ENCODE results near the gene PAGR1. TPM values are rescaled to one million over a fixed set of nuclear protein-coding genes. Genes with fewer than 3 reads are reported as not detected.

The PAGR1 gene
- total and polyA plus RNA-seq, 2 of the 13 experiments (the other 11 are each of a cell fraction or from before 2014, with no cell fraction given), result 9.8 to 66.4 TPM

DNA sequence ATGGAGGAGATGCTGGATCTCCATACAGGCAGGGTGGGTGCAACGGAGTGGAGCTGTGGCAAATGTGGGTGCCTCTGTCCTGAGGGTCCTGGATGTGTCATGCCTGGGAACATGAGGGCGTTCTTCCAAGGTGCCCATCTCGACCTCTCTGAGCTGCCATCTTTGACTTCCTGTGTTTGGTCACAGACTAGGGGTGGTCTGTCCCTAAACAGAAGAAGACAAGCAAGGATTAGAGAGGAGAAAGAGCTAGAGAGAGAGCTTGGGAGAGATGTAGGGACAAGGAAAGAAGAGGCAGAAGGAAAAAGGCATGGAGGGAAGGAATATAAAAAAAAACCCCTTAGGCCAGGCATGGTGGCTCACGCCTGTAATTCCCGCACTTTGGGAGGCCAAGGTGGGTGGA, 41.2 kb upstream of the PAGR1 start (continued):
- TF ChIP-seq, protein P1, sequence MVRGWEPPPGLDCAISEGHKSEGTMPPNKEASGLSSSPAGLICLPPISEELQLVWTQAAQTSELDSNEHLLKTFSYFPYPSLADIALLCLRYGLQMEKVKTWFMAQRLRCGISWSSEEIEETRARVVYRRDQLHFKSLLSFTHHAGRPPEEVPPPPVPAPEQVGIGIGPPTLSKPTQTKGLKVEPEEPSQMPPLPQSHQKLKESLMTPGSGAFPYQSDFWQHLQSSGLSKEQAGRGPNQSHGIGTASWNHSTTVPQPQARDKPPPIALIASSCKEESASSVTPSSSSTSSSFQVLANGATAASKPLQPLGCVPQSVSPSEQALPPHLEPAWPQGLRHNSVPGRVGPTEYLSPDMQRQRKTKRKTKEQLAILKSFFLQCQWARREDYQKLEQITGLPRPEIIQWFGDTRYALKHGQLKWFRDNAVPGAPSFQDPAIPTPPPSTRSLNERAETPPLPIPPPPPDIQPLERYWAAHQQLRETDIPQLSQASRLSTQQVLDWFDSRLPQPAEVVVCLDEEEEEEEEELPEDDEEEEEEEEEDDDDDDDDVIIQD (CRISPR knock-in tag; IDR thresholded peaks at IDR 0.05; ENCODE audit: low read depth), result no peak
- no peak for TF ChIP-seq KLF13 (CRISPR knock-in tag; IDR thresholded peaks at IDR 0.05)

DNA sequence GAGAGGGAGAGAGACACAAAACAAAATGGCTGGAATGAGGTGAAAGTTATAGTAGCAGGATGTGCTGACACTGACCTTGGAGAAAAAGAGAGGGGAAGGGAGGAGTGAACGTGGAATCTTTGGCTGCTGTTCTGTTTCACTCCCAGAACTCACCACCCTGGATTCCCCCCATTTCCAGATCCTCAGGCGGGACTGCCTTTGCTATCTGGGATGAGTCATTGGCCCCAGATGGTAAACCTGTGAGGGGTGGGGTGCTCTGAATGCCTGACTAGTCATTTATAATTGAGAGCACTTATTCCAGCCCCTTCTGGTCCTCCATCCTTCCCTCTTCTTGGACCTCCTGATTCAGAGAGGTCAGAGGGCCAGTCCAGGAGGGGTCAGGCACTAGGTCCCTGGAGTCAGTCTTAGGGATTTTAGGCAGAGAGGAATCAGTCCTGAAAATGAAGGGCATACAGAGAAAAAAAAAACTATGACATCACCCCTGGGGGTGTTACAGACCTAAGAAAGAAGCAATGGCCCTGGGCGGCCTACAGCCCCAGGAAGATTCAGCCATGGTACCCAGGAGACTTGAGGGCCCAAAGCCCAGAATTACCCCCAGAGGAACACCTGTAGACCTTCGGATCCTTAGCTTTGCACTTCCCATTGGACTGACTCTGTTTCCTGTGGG, 40.1 kb upstream of the PAGR1 start:
- no peak for ATAC-seq
- Histone ChIP-seq H3K4me3 (replicated peaks in 1 of 3; ENCODE audit: insufficient read depth in 1 of 3, low read depth in 2 of 3, low read length in 3 of 3) (no peak overlapping the region), H2AFZ (ENCODE audit: low read length) (no peak overlapping the region), H3K9ac (ENCODE audit: insufficient read depth, low read depth, low read length) (no peak overlapping the region), H3K27me3 (ENCODE audit: control insufficient read depth in 1 of 2, insufficient read depth in 2 of 2, low read length in 2 of 2) (peaks cover under 1 to 23% of the 10 kb centered on the region in 2 experiments), H3K9me3 (ENCODE audit: low read length) (no peaks in the 10 kb centered on the region), H3K36me3 (replicated peaks in 1 of 2; ENCODE audit: control insufficient read depth in 1 of 2, insufficient read depth in 2 of 2, low read length in 2 of 2) (no peaks in the 10 kb centered on the region), H4K20me1 (ENCODE audit: insufficient read depth, low read length) (no peaks in the 10 kb centered on the region), H3K27ac (ENCODE audit: extremely low read length, insufficient read depth, low read length) (no peak overlapping the region), H3K4me1 (ENCODE audit: insufficient read depth, low read length) (peaks cover 66% of the 10 kb centered on the region), H3K79me2 (ENCODE audit: insufficient read depth, low read length) (no peaks in the 10 kb centered on the region), H3K4me2 (ENCODE audit: low read depth, low read length) (no peak overlapping the region)
- no peak for FAIRE-seq
- intact Hi-C loops (cut with micrococcal nuclease; ENCODE audit: unreplicated experiment), result no loop called here
- CTCF ChIA-PET (ENCODE audit: low intra/inter-chr PET ratio, low total read pairs), result no interaction called here
- 28% methylated on average over 4 of the region's 4 CpGs for WGBS (ENCODE audit: low lambda C conversion rate)
- BruUV-seq (replicated peaks), result no TSS peak
- POLR2A ChIA-PET, result no interaction called here
- in situ Hi-C loops (cut with HindIII; ENCODE audit: extremely low pct_ligation_motif_present, low pct_unique_long_range_greater_than_20kb), result no loop called here
- TF ChIP-seq TP53 (CRISPR knock-in tag; conservative IDR thresholded peaks at IDR 0.05), result no peak
- TF ChIP-seq, protein P2, sequence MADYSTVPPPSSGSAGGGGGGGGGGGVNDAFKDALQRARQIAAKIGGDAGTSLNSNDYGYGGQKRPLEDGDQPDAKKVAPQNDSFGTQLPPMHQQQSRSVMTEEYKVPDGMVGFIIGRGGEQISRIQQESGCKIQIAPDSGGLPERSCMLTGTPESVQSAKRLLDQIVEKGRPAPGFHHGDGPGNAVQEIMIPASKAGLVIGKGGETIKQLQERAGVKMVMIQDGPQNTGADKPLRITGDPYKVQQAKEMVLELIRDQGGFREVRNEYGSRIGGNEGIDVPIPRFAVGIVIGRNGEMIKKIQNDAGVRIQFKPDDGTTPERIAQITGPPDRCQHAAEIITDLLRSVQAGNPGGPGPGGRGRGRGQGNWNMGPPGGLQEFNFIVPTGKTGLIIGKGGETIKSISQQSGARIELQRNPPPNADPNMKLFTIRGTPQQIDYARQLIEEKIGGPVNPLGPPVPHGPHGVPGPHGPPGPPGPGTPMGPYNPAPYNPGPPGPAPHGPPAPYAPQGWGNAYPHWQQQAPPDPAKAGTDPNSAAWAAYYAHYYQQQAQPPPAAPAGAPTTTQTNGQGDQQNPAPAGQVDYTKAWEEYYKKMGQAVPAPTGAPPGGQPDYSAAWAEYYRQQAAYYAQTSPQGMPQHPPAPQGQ (CRISPR knock-in tag; IDR thresholded peaks at IDR 0.05; ENCODE audit: borderline replicate concordance), result no peak
- TF ChIP-seq KLF11 (CRISPR knock-in tag; IDR thresholded peaks at IDR 0.05), result no peak
- TF ChIP-seq NFE2L2 (IDR thresholded peaks at IDR 0.05; ENCODE audit: low read length), result no peak
- TF ChIP-seq ATF7 (IDR thresholded peaks at IDR 0.05), result peak; percentile 68
- no peak for TF ChIP-seq ATF7 (CRISPR knock-in tag; IDR thresholded peaks at IDR 0.05)
- no peak for TF ChIP-seq ZFYVE20 (CRISPR knock-in tag; IDR thresholded peaks at IDR 0.05; ENCODE audit: borderline replicate concordance, low read depth)
- TF ChIP-seq, protein P3, sequence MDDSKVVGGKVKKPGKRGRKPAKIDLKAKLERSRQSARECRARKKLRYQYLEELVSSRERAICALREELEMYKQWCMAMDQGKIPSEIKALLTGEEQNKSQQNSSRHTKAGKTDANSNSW (CRISPR knock-in tag; IDR thresholded peaks at IDR 0.05; ENCODE audit: borderline replicate concordance), result no peak
- no peak for TF ChIP-seq ZFP36L2 (CRISPR knock-in tag; IDR thresholded peaks at IDR 0.05)
- no peak for TF ChIP-seq ZNF260 (CRISPR knock-in tag; IDR thresholded peaks at IDR 0.05; ENCODE audit: borderline replicate concordance, low read depth)
- TF ChIP-seq MAZ (IDR thresholded peaks at IDR 0.05; ENCODE audit: borderline replicate concordance, low read depth, low read length), result no peak
- 0 out of 2 replicates have a peak, but pooled peaks have one; percentile 24 for TF ChIP-seq MAZ (CRISPR knock-in tag; IDR thresholded peaks at IDR 0.05; ENCODE audit: low read depth)
- TF ChIP-seq SP140L (CRISPR knock-in tag; IDR thresholded peaks at IDR 0.05; ENCODE audit: borderline replicate concordance), result no peak
- TF ChIP-seq IRF2 (CRISPR knock-in tag; IDR thresholded peaks at IDR 0.05), result no peak
- no peak for TF ChIP-seq ZBTB8A (CRISPR knock-in tag; IDR thresholded peaks at IDR 0.05; ENCODE audit: borderline replicate concordance, low read depth)
- peak; percentile 40 for TF ChIP-seq FOSL2 (CRISPR knock-in tag; IDR thresholded peaks at IDR 0.05)
- no peak for DNase-seq (ENCODE audit: low spot score)

Measured in HepG2 (cell line).